HEK293 (cell line): ENCODE data around the gene C2.

ENCODE experiments used
- CTCF ChIA-PET: fragments of 350-600 bp; formaldehyde crosslinking; extraction: SDS; loops from one replicate; lab custom pipeline; 2021; ENCODE audit warnings: antibody characterized with exemption; lab: Yijun Ruan, JAX
- POLR2A ChIA-PET: fragments of 300-600 bp; formaldehyde crosslinking; extraction: SDS; loops from one replicate; lab custom pipeline; 2020; ENCODE audit warnings: antibody characterized with exemption, inconsistent platforms; lab: Yijun Ruan, JAX
- H3K27ac ChIP-seq: fragments of 200-500 bp; sonication (Bioruptor generic); 2 replicates; pipeline ENCODE4 v1.5.1; 2014; ENCODE audit warnings: low read depth, low read length, control low read depth, inconsistent platforms; ENCODE audit errors: extremely low read depth
- H3K36me3 ChIP-seq, 2 experiments: fragments of 200-500 bp in 1 of 2; sonication (Bioruptor generic) in 1 of 2; 1 replicate in 1 of 2; 2 replicates in 1 of 2; pipeline ENCODE4 v1.5.1; 2014 to 2017; ENCODE audit warnings: inconsistent platforms in 2 of 2, low read length in 2 of 2; ENCODE audit not compliant: control insufficient read depth in 2 of 2, insufficient read depth in 1 of 2
- H3K4me1 ChIP-seq: fragments of 200-500 bp; sonication (Bioruptor generic); 2 replicates; pipeline ENCODE4 v1.5.1; 2014; ENCODE audit warnings: mild to moderate bottlenecking, low read length, inconsistent platforms; ENCODE audit not compliant: control insufficient read depth, insufficient read depth
- H3K4me3 ChIP-seq: 2 replicates; pipeline ENCODE4 v1.5.1; 2011; ENCODE audit warnings: low read depth, mild to moderate bottlenecking, control low read depth, low read length, moderate library complexity
- H3K9me3 ChIP-seq: fragments of 200-500 bp; sonication (Bioruptor generic); 2 replicates; pipeline ENCODE4 v1.5.1; 2014; ENCODE audit warnings: low read depth, low read length, inconsistent platforms; ENCODE audit not compliant: control insufficient read depth, insufficient read depth
- SCRT1 ChIP-seq: fragments of 450-650 bp; formaldehyde crosslinking; IDR thresholded peaks from 2 replicates; pipeline ENCODE4 v1.5.1; 2016; ENCODE audit warnings: missing biosample characterization, missing genetic modification characterization, borderline replicate concordance
- SP3 ChIP-seq: fragments of 450-650 bp; formaldehyde crosslinking; IDR thresholded peaks from 2 replicates; pipeline ENCODE4 v1.5.1; 2016; ENCODE audit warnings: missing biosample characterization, missing genetic modification characterization
- ZIC2 ChIP-seq: fragments of 450-650 bp; formaldehyde crosslinking; IDR thresholded peaks from 2 replicates; pipeline ENCODE4 v1.5.1; 2016; ENCODE audit warnings: missing biosample characterization, missing genetic modification characterization
- ZNF16 ChIP-seq: fragments of 450-650 bp; formaldehyde crosslinking; IDR thresholded peaks from 2 replicates; pipeline ENCODE4 v1.5.1; 2016; ENCODE audit warnings: low read depth, missing biosample characterization, missing genetic modification characterization
- ZNF169 ChIP-seq: fragments of 450-650 bp; formaldehyde crosslinking; IDR thresholded peaks from 2 replicates; pipeline ENCODE4 v1.5.1; 2016; ENCODE audit warnings: missing biosample characterization, missing genetic modification characterization
- ZNF202 ChIP-seq: fragments of 450-650 bp; formaldehyde crosslinking; IDR thresholded peaks from 2 replicates; pipeline ENCODE4 v1.5.1; 2016; ENCODE audit warnings: missing biosample characterization, missing genetic modification characterization, borderline replicate concordance
- ZNF350 ChIP-seq: fragments of 450-650 bp; formaldehyde crosslinking; IDR thresholded peaks from 2 replicates; pipeline ENCODE4 v1.5.0; 2017; ENCODE audit warnings: missing biosample characterization, mild to moderate bottlenecking, missing genetic modification characterization
- ZNF621 ChIP-seq: fragments of 450-650 bp; formaldehyde crosslinking; IDR thresholded peaks from 2 replicates; pipeline ENCODE4 v1.5.1; 2017; ENCODE audit warnings: missing biosample characterization, missing genetic modification characterization
- ZNF626 ChIP-seq: fragments of 450-650 bp; sonication (Bioruptor Pico); formaldehyde crosslinking; IDR thresholded peaks from 2 replicates; pipeline ENCODE4 v1.5.1; 2018; ENCODE audit warnings: missing biosample characterization, missing genetic modification characterization, inconsistent platforms
- ZNF654 ChIP-seq: fragments of 450-650 bp; formaldehyde crosslinking; IDR thresholded peaks from 2 replicates; pipeline ENCODE4 v1.5.1; 2016; ENCODE audit warnings: low read depth, missing biosample characterization, missing genetic modification characterization
- ZNF664 ChIP-seq: fragments of 450-650 bp; formaldehyde crosslinking; IDR thresholded peaks from 2 replicates; pipeline ENCODE4 v1.5.1; 2016; ENCODE audit warnings: missing biosample characterization, missing genetic modification characterization
- ZNF747 ChIP-seq: fragments of 450-650 bp; formaldehyde crosslinking; IDR thresholded peaks from 2 replicates; pipeline ENCODE4 v1.5.1; 2016; ENCODE audit warnings: missing biosample characterization, missing genetic modification characterization
- ZNF785 ChIP-seq: fragments of 450-650 bp; formaldehyde crosslinking; IDR thresholded peaks from 2 replicates; pipeline ENCODE4 v1.5.1; 2016; ENCODE audit warnings: missing biosample characterization, missing genetic modification characterization
- ZXDB ChIP-seq: fragments of 450-650 bp; formaldehyde crosslinking; IDR thresholded peaks from 2 replicates; pipeline ENCODE4 v1.5.1; 2016; ENCODE audit warnings: missing biosample characterization, missing genetic modification characterization
- TF ChIP-seq, protein P1 (sequence below): fragments of 450-650 bp; formaldehyde crosslinking; IDR thresholded peaks from 2 replicates; pipeline ENCODE4 v1.5.1; 2017; ENCODE audit warnings: missing biosample characterization, missing genetic modification characterization
- TF ChIP-seq, protein P2 (sequence below): fragments of 450-650 bp; formaldehyde crosslinking; IDR thresholded peaks from 2 replicates; pipeline ENCODE4 v1.5.1; 2016; ENCODE audit warnings: missing biosample characterization, missing genetic modification characterization
- TF ChIP-seq, protein P3 (sequence below): fragments of 450-650 bp; formaldehyde crosslinking; IDR thresholded peaks from 2 replicates; pipeline ENCODE4 v1.5.1; 2016; ENCODE audit warnings: missing biosample characterization, missing genetic modification characterization
- TF ChIP-seq, protein P4 (sequence below): fragments of 450-650 bp; formaldehyde crosslinking; IDR thresholded peaks from 2 replicates; pipeline ENCODE4 v1.5.1; 2016; ENCODE audit warnings: missing biosample characterization, missing genetic modification characterization

The C2 gene

DNA sequence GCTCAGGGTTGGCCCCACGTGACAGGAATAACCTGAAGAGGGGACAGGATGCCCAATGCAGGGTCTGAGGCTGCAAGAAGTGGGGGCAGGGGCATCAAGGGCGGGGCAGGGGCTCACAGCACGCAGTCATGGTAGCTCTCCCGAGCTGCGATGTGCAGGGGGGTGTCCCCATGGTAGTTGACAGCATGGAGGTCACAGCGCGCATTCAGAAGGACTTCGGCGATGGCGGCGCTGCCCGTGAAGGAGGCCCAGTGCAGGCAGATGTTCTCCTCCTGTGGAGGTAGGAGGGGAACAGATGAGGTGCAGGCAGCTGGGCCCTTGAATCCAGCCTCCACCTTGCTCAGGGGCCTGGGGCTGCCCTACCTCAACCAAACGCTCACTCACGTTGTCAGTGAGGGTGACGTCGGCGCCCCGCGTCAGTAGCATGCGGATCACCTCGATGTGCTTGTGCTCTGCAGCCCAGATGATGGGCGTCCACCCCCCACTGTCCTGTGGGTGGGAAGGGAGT lies 42.9 kb upstream of the C2 start:
- Histone ChIP-seq H3K27ac (no peak overlapping the region), H3K9me3 (no peaks in the 10 kb centered on the region), H3K36me3 (peaks cover 48 to 94% of the 10 kb centered on the region in 2 experiments), H3K4me3 (no peak overlapping the region), H3K4me1 (no peaks in the 10 kb centered on the region)
- TF ChIP-seq, protein P1, sequence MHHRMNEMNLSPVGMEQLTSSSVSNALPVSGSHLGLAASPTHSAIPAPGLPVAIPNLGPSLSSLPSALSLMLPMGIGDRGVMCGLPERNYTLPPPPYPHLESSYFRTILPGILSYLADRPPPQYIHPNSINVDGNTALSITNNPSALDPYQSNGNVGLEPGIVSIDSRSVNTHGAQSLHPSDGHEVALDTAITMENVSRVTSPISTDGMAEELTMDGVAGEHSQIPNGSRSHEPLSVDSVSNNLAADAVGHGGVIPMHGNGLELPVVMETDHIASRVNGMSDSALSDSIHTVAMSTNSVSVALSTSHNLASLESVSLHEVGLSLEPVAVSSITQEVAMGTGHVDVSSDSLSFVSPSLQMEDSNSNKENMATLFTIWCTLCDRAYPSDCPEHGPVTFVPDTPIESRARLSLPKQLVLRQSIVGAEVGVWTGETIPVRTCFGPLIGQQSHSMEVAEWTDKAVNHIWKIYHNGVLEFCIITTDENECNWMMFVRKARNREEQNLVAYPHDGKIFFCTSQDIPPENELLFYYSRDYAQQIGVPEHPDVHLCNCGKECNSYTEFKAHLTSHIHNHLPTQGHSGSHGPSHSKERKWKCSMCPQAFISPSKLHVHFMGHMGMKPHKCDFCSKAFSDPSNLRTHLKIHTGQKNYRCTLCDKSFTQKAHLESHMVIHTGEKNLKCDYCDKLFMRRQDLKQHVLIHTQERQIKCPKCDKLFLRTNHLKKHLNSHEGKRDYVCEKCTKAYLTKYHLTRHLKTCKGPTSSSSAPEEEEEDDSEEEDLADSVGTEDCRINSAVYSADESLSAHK (tag by site-specific recombination) = no peak
- TF ChIP-seq ZIC2 (tag by site-specific recombination) (no peak), ZNF202 (tag by site-specific recombination) (no peak), ZNF747 (tag by site-specific recombination) (no peak), ZNF621 (tag by site-specific recombination) (no peak), ZNF16 (tag by site-specific recombination) (no peak)
- TF ChIP-seq, protein P2, sequence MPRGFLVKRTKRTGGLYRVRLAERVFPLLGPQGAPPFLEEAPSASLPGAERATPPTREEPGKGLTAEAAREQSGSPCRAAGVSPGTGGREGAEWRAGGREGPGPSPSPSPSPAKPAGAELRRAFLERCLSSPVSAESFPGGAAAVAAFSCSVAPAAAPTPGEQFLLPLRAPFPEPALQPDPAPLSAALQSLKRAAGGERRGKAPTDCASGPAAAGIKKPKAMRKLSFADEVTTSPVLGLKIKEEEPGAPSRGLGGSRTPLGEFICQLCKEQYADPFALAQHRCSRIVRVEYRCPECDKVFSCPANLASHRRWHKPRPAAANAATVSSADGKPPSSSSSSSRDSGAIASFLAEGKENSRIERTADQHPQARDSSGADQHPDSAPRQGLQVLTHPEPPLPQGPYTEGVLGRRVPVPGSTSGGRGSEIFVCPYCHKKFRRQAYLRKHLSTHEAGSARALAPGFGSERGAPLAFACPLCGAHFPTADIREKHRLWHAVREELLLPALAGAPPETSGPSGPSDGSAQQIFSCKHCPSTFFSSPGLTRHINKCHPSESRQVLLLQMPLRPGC = no peak
- ChIA-PET CTCF (interaction anchor here (0.6 to 1.7 kb wide), 2 partner anchors 115 to 203 kb away, joined by 3 to 5 read pairs; partner anchors contain the start of gene LY6G5C), POLR2A (interaction anchor here (0.7 to 1.4 kb wide), 2 partner anchors 16 to 22 kb away, joined by 3 to 6 read pairs; partner anchors contain the start of gene NEU1)

DNA sequence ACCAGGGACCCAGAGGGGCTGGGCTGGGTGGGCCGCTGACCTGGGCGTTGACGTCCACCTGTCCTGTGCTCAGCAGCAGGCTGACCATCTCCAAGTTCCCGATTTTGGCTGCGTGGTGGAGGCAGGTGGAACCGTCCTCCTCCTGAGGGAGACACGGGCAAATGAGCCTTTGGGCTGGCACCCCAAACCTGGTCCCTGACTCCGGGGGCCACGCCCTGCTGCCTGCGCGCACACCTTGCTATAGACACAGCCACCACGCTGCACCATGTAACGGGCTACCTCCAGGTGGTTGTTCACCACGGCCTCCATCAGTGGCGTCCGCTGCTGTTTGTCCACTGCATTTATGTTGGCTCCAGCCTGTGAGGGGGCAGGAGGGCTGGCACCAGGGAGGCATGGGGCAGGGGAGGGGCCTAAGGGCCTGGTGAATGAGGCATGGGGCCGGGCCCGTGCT lies 41.0 kb upstream of the C2 start:
- H3K36me3 ChIP-seq = peaks cover 49 to 86% of the 10 kb centered on the region in 2 experiments
- CTCF ChIA-PET = interaction anchor here (1.0 kb wide), 1 partner anchor 205 kb away, joined by 8 read pairs; the partner anchor contains the start of gene LY6G5C
- POLR2A ChIA-PET = interaction anchor here (0.5 to 2.6 kb wide), 4 partner anchors 12 to 72 kb away, joined by 3 to 13 read pairs (median 4); partner anchors contain the start of gene NEU1
- no peaks in the 10 kb centered on the region for H3K9me3 ChIP-seq
- TF ChIP-seq ZNF654 (no peak), ZNF626 (tag by site-specific recombination) (no peak), SP3 (tag by site-specific recombination) (no peak), ZXDB (no peak), ZNF785 (tag by site-specific recombination) (no peak), ZNF664 (tag by site-specific recombination) (no peak), SCRT1 (tag by site-specific recombination) (no peak), ZNF169 (tag by site-specific recombination) (no peak), ZNF202 (tag by site-specific recombination) (no peak), ZNF350 (tag by site-specific recombination) (no peak)
- TF ChIP-seq, protein P3, sequence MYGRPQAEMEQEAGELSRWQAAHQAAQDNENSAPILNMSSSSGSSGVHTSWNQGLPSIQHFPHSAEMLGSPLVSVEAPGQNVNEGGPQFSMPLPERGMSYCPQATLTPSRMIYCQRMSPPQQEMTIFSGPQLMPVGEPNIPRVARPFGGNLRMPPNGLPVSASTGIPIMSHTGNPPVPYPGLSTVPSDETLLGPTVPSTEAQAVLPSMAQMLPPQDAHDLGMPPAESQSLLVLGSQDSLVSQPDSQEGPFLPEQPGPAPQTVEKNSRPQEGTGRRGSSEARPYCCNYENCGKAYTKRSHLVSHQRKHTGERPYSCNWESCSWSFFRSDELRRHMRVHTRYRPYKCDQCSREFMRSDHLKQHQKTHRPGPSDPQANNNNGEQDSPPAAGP (tag by site-specific recombination) = no peak
- TF ChIP-seq, protein P4, sequence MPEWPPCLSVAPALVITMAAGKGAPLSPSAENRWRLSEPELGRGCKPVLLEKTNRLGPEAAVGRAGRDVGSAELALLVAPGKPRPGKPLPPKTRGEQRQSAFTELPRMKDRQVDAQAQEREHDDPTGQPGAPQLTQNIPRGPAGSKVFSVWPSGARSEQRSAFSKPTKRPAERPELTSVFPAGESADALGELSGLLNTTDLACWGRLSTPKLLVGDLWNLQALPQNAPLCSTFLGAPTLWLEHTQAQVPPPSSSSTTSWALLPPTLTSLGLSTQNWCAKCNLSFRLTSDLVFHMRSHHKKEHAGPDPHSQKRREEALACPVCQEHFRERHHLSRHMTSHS (tag by site-specific recombination) = no peak
- TF ChIP-seq, all 188 proteins: peak for 0
- H3K4me3 ChIP-seq = no peak overlapping the region
- no peak overlapping the region for H3K27ac ChIP-seq
- H3K4me1 ChIP-seq = no peaks in the 10 kb centered on the region
